AG04450 (cell line): Measurements from ENCODE around the gene VWA5B2. TPM values are rescaled to one million over a fixed set of nuclear protein-coding genes. Genes with fewer than 3 reads are reported as not detected.

ENCODE experiments used
- CTCF ChIA-PET: fragments of 300-600, 350-600 bp; formaldehyde crosslinking; extraction: SDS; loops from one replicate; lab custom pipeline; 2022; ENCODE audit warnings: antibody characterized with exemption, inconsistent platforms; lab: Charles Lee
- POLR2A ChIA-PET: fragments of 350-600 bp; formaldehyde crosslinking; extraction: SDS; loops from one replicate; lab custom pipeline; 2021; ENCODE audit warnings: antibody characterized with exemption, inconsistent platforms; lab: Yijun Ruan, JAX
- DNase-seq: peaks from one replicate; pipeline ENCODE4 v3.0.0-alpha.2; 2011; ENCODE audit warnings: low read depth, low spot score
- H3K27ac ChIP-seq: one replicate; pipeline ENCODE4 v1.5.1; 2012; ENCODE audit warnings: low read depth, low read length, control low read depth
- H3K27me3 ChIP-seq: one replicate; pipeline ENCODE4 v1.6.0; 2012; ENCODE audit warnings: low read length; ENCODE audit not compliant: control insufficient read depth, insufficient read depth
- H3K4me3 ChIP-seq: 2 replicates; pipeline ENCODE4 v1.5.1; 2011; ENCODE audit warnings: mild to moderate bottlenecking, low read depth, low read length, control low read depth
- H3K9me3 ChIP-seq: 2 replicates; pipeline ENCODE4 v1.5.1; 2012; ENCODE audit warnings: low read length; ENCODE audit not compliant: control insufficient read depth, insufficient read depth
- CTCF ChIP-seq: IDR thresholded peaks from 2 replicates; pipeline ENCODE4 v1.5.1; 2011; ENCODE audit warnings: low read depth, low read length, control low read depth, inconsistent platforms
- polyA plus RNA-seq: library from polyadenylated mRNA; depleted of rRNA; stranded (reverse); fragments of >200 nt; gene quantifications from 2 replicates; pipeline ENCODE4 v1.2.3, GENCODE V29; 2011

The VWA5B2 gene
- polyA plus RNA-seq, 1 experiment: not detected

GRCh38 chr3:184250167-184250828 lies 20.9 kb downstream of the VWA5B2 start:
- POLR2A ChIA-PET: interaction anchor here (0.6 to 0.8 kb wide), 2 partner anchors 39 to 65 kb away, joined by 3 to 4 read pairs; no protein-coding TSS in a partner anchor
- Histone ChIP-seq H3K27ac (peak overlapping the region; percentile 68), H3K9me3 (peaks cover 4% of the 10 kb centered on the region; the same call in 1 of the 2 replicates), H3K4me3 (peak overlapping the region; percentile 88), H3K27me3 (no peaks in the 10 kb centered on the region)
- CTCF ChIA-PET: interaction anchor here (0.6 to 2.8 kb wide), 61 partner anchors 8 to 460 kb away, joined by 3 to 22 read pairs (median 4); partner anchors contain the start of genes ABCC5, ABCF3, CAMK2N2 and DVL3
- peak; percentile 97 for TF ChIP-seq CTCF
- DNase-seq: peak; percentile 61

- peaks cover 13% of the 10 kb centered on the region for H3K27me3 ChIP-seq
- ChIA-PET POLR2A (no interaction called here), CTCF (interaction anchor here (1.1 kb wide), 1 partner anchor 32 kb away, joined by 3 read pairs; no protein-coding TSS in a partner anchor)
- H3K4me3 ChIP-seq: no peak overlapping the region
- no peak for TF ChIP-seq CTCF
- no peak for DNase-seq
- H3K27ac ChIP-seq: no peak overlapping the region
- no peaks in the 10 kb centered on the region for H3K9me3 ChIP-seq
Measured at GRCh38 chr3:184255291-184256039, 26.1 kb downstream of the VWA5B2 start.

- POLR2A ChIA-PET: no interaction called here
- Histone ChIP-seq H3K27me3 (peaks cover 21% of the 10 kb centered on the region), H3K9me3 (no peaks in the 10 kb centered on the region), H3K27ac (no peak overlapping the region), H3K4me3 (no peak overlapping the region)
- no peak for TF ChIP-seq CTCF
- no peak for DNase-seq
- CTCF ChIA-PET: interaction anchor here (1.3 to 1.5 kb wide), 2 partner anchors 30 to 32 kb away, joined by 4 to 7 read pairs; no protein-coding TSS in a partner anchor
Measured at GRCh38 chr3:184257083-184257915, 27.9 kb downstream of the VWA5B2 start.

- Histone ChIP-seq H3K4me3 (no peak overlapping the region), H3K27ac (no peak overlapping the region), H3K9me3 (no peaks in the 10 kb centered on the region), H3K27me3 (peaks cover 31% of the 10 kb centered on the region)
- no peak for DNase-seq
- no peak for TF ChIP-seq CTCF
- CTCF ChIA-PET: interaction anchor here (1.1 to 4.0 kb wide), 4 partner anchors 9 to 31 kb away, joined by 4 to 19 read pairs (median 8); partner anchors contain the start of gene EEF1AKMT4
- POLR2A ChIA-PET: no interaction called here
Measured at GRCh38 chr3:184258926-184259325, 29.5 kb downstream of the VWA5B2 start.
